ENCODE data around the gene TCP10L. TPM values are rescaled to one million over a fixed set of nuclear protein-coding genes. Genes with fewer than 3 reads are reported as not detected.

The TCP10L gene
- total and polyA plus RNA-seq, 7 donors = 0.27 to 1.9 (median 0.50) TPM; not detected in 1

GRCh38 chr21:32604464-32604863 is 19.1 kb upstream of the TCP10L start:
- H3K36me3 ChIP-seq (ENCODE audit: insufficient read depth in 1 of 2, low read depth in 1 of 2) = peaks cover 13 to 87% of the 10 kb centered on the region in 2 donors
- H3K27ac ChIP-seq = no peak overlapping the region
- no peaks in the 10 kb centered on the region for H3K4me1 ChIP-seq
- no peak overlapping the region for H3K4me3 ChIP-seq
- DNase-seq (no peak), ATAC-seq (no peak)
- WGBS, 3 donors = 67 to 78% (median 78%) methylated on average over 8 of the region's 8 CpGs
- H3K27me3 ChIP-seq (ENCODE audit: insufficient read depth in 3 of 3, low read length in 2 of 3) = no peaks in the 10 kb centered on the region
- TF ChIP-seq CTCF (IDR thresholded peaks at IDR 0.05) = no peak
- intact Hi-C loops (cut with DNase I) = loop anchor here in 1 of 2 donors (10.0 kb wide), 1 partner anchor 200 kb away; no protein-coding TSS in a partner anchor
- H3K9me3 ChIP-seq = no peaks in the 10 kb centered on the region

GRCh38 chr21:32603131-32603530 is 17.8 kb upstream of the TCP10L start:
- no peaks in the 10 kb centered on the region for H3K4me1 ChIP-seq
- no peak overlapping the region for H3K27ac ChIP-seq
- no peak overlapping the region for H3K4me3 ChIP-seq
- peaks cover 13 to 83% of the 10 kb centered on the region in 2 donors for H3K36me3 ChIP-seq (ENCODE audit: insufficient read depth in 1 of 2, low read depth in 1 of 2)
- no peak for DNase-seq
- H3K9me3 ChIP-seq = no peaks in the 10 kb centered on the region
- WGBS, 3 donors = 68 to 73% (median 71%) methylated on average over 8 of the region's 8 CpGs
- intact Hi-C loops (cut with DNase I) = loop anchor here in 1 of 2 donors (10.0 kb wide), 1 partner anchor 198 kb away; no protein-coding TSS in a partner anchor
- H3K27me3 ChIP-seq (ENCODE audit: insufficient read depth in 3 of 3, low read length in 2 of 3) = no peaks in the 10 kb centered on the region
- no peak for TF ChIP-seq CTCF (IDR thresholded peaks at IDR 0.05)
- no peak for ATAC-seq

- intact Hi-C loops (cut with DNase I) = loop anchor here in 1 of 2 donors (10.0 kb wide), 1 partner anchor 197 kb away; no protein-coding TSS in a partner anchor
- no peak overlapping the region for H3K27ac ChIP-seq
- no peaks in the 10 kb centered on the region for H3K4me1 ChIP-seq
- WGBS, 3 donors = 89 to 92% (median 90%) methylated on average over 6 of the region's 6 CpGs
- H3K4me3 ChIP-seq = no peak overlapping the region
- H3K27me3 ChIP-seq (ENCODE audit: insufficient read depth in 3 of 3, low read length in 2 of 3) = no peaks in the 10 kb centered on the region
- no peak for ATAC-seq
- no peaks in the 10 kb centered on the region for H3K9me3 ChIP-seq
- H3K36me3 ChIP-seq (ENCODE audit: insufficient read depth in 1 of 2, low read depth in 1 of 2) = peaks cover 13 to 79% of the 10 kb centered on the region in 2 donors
- no peak for DNase-seq
- no peak for TF ChIP-seq CTCF (IDR thresholded peaks at IDR 0.05)
These were observed 16.8 kb upstream of the TCP10L start for GRCh38 chr21:32602099-32602498.

GRCh38 chr21:32599526-32599925 is 14.2 kb upstream of the TCP10L start:
- Histone ChIP-seq H3K27me3 (ENCODE audit: insufficient read depth in 3 of 3, low read length in 2 of 3) (no peaks in the 10 kb centered on the region), H3K4me3 (no peak overlapping the region), H3K4me1 (no peaks in the 10 kb centered on the region), H3K9me3 (no peaks in the 10 kb centered on the region), H3K36me3 (ENCODE audit: insufficient read depth in 1 of 2, low read depth in 1 of 2) (peaks cover 8 to 55% of the 10 kb centered on the region in 2 donors), H3K27ac (no peak overlapping the region)
- intact Hi-C loops (cut with DNase I) = no loop called here
- DNase-seq = no peak
- ATAC-seq = peak in 2 of 4 donors; percentile 27 to 37
- WGBS, 3 donors = 81 to 90% (median 83%) methylated on average over 8 of the region's 8 CpGs
- no peak for TF ChIP-seq CTCF (IDR thresholded peaks at IDR 0.05)

- Histone ChIP-seq H3K27me3 (ENCODE audit: insufficient read depth in 3 of 3, low read length in 2 of 3) (no peaks in the 10 kb centered on the region), H3K36me3 (ENCODE audit: insufficient read depth in 1 of 2, low read depth in 1 of 2) (peaks cover 8 to 50% of the 10 kb centered on the region in 2 donors), H3K4me1 (no peaks in the 10 kb centered on the region), H3K9me3 (no peaks in the 10 kb centered on the region), H3K27ac (no peak overlapping the region), H3K4me3 (no peak overlapping the region)
- no peak for TF ChIP-seq CTCF (IDR thresholded peaks at IDR 0.05)
- WGBS, 3 donors = 33 to 64% (median 49%) methylated on average over 5 of the region's 5 CpGs
- ATAC-seq = peak in 1 of 4 donors; percentile 12
- no peak for DNase-seq
- intact Hi-C loops (cut with DNase I) = no loop called here
These were observed 13.8 kb upstream of the TCP10L start for GRCh38 chr21:32599091-32599490.
